ENCODE data around the gene CELF4.

DNA sequence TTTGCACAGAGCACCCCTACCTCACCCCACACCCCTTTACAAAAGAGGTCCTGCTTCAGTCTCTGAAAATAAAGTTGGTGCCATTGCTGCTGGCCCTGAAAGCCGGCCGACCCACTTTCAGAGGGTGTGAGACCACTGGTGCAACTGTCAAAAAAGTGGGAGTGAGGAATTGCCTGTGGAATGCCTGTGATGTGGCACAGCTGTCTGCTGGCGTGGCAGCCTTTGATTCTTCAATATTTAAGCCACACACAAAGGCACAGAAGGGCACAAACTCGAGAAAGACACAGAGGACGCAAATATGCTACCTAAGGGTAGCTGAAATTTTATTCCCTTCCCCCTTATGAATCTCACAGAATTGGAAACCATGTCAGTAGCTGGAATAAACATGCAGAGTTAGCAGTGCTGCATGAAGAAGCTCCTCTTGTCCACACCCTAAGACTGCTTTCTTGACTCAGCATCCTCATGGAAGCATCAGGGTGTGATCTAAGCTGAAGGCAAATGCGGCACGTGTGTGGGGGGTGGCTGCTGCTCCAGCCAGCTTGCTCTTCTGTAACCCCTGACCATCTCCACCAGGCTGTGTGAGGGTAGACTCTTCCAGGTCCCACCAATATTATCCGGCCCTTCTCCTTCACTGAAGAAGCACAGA is 92.3 kb downstream of the CELF4 start:
- TF ChIP-seq, protein P1, sequence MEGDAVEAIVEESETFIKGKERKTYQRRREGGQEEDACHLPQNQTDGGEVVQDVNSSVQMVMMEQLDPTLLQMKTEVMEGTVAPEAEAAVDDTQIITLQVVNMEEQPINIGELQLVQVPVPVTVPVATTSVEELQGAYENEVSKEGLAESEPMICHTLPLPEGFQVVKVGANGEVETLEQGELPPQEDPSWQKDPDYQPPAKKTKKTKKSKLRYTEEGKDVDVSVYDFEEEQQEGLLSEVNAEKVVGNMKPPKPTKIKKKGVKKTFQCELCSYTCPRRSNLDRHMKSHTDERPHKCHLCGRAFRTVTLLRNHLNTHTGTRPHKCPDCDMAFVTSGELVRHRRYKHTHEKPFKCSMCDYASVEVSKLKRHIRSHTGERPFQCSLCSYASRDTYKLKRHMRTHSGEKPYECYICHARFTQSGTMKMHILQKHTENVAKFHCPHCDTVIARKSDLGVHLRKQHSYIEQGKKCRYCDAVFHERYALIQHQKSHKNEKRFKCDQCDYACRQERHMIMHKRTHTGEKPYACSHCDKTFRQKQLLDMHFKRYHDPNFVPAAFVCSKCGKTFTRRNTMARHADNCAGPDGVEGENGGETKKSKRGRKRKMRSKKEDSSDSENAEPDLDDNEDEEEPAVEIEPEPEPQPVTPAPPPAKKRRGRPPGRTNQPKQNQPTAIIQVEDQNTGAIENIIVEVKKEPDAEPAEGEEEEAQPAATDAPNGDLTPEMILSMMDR (IDR thresholded peaks at IDR 0.05 in 8 of 11, conservative IDR thresholded peaks at IDR 0.05 in 3 of 11): no peak
- no peak for TF ChIP-seq POLR2A (IDR thresholded peaks at IDR 0.05)

All from spleen (tissue), 7 donors.